Thyroid gland (tissue), 4 donors: ENCODE results near the gene OLIG1. TPM values are rescaled to one million over a fixed set of nuclear protein-coding genes. Genes with fewer than 3 reads are reported as not detected.

ENCODE experiments used
- DNase-seq, 2 donors: peaks; one replicate each; pipeline ENCODE4 v3.0.0-alpha.2; 2019
- H3K27ac ChIP-seq, 3 donors: fragments of 200-600 bp; sonication (generic); 1 replicate in 2 of 3; 2 replicates in 1 of 3; pipeline ENCODE4 v1.5.1; 2016 to 2019; ENCODE audit warnings: mild to moderate bottlenecking in 1 of 3, moderate library complexity in 1 of 3
- H3K27me3 ChIP-seq: fragments of 200-600 bp; sonication (generic); one replicate; pipeline ENCODE4 v1.5.1; 2019
- H3K36me3 ChIP-seq, 2 donors: fragments of 200-600 bp; sonication (generic); one replicate each; pipeline ENCODE4 v1.5.1; 2016 to 2019
- H3K4me1 ChIP-seq, 2 donors: fragments of 200-600 bp; sonication (generic); one replicate each; pipeline ENCODE4 v1.5.1; 2017 to 2019
- H3K4me3 ChIP-seq, 3 donors: fragments of 200-600 bp; sonication (generic); replicated peaks in 1 of 3; 1 replicate in 2 of 3; 2 replicates in 1 of 3; pipeline ENCODE4 v1.5.1; 2016; ENCODE audit warnings: mild to moderate bottlenecking in 1 of 3
- H3K9me3 ChIP-seq: fragments of 200-600 bp; sonication (generic); one replicate; pipeline ENCODE4 v1.5.1; 2017
- POLR2A ChIP-seq, 2 donors: fragments of 450-650 bp; IDR thresholded peaks; one replicate each; pipeline ENCODE4 v1.6.1; 2017; ENCODE audit warnings: antibody characterized with exemption in 2 of 2, mild to moderate bottlenecking in 2 of 2, moderate library complexity in 1 of 2
- WGBS, 2 donors: methylation state at CpG; one replicate each; pipeline ENCODE4 v1.1.5; 2017; 5-methylcytosine and 5-hydroxymethylcytosine counted together
- intact Hi-C: fragments of 100-400 bp; cut with DNase I; formaldehyde crosslinking; loops from one replicate; pipeline ENCODE4 v1.15.1; 2023
- total RNA-seq, 4 donors: library from RNA; depleted of rRNA; stranded (reverse); fragments of >200 nt; gene quantifications; one replicate each; pipeline ENCODE4 v1.2.3, GENCODE V29; 2016
- TF ChIP-seq, protein P1 (sequence below), 6 experiments: fragments of 200-600 bp in 3 of 6; fragments of 450-650 bp in 3 of 6; sonication (generic) in 3 of 6; IDR thresholded peaks; one replicate each; pipeline ENCODE4 v1.5.1; 2016 to 2019; ENCODE audit warnings: antibody characterized with exemption in 6 of 6, mild to moderate bottlenecking in 2 of 6, inconsistent platforms in 1 of 6, moderate library complexity in 1 of 6

The OLIG1 gene
- total RNA-seq, 4 donors from 2014 or later = not detected

DNA sequence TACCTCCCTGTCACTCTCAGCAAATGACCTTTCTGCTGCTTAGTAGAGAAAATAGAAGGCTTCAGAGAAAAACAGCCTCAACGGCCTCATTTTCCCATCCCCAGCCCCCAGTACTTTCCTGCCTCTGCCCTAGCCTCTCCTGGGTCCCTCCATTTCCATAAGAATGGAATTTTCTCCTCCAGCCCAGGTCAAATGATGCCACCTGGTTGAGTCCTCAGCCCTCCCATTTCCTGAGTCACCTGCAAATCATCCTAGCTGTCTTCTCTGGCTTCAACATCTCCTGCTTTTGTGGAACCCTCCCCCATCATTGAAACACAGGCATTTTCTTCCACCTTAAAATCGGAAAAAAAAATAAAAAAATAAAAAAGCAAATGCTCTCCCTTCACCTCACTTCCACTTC lies 35.1 kb downstream of the OLIG1 start:
- no peak overlapping the region for H3K27ac ChIP-seq
- 25 to 30% methylated on average over 2 of the region's 2 CpGs for WGBS, 2 donors
- peaks cover 9% of the 10 kb centered on the region for H3K27me3 ChIP-seq
- no peak overlapping the region for H3K4me3 ChIP-seq
- TF ChIP-seq POLR2A (IDR thresholded peaks at IDR 0.05) = no peak
- TF ChIP-seq, protein P1, sequence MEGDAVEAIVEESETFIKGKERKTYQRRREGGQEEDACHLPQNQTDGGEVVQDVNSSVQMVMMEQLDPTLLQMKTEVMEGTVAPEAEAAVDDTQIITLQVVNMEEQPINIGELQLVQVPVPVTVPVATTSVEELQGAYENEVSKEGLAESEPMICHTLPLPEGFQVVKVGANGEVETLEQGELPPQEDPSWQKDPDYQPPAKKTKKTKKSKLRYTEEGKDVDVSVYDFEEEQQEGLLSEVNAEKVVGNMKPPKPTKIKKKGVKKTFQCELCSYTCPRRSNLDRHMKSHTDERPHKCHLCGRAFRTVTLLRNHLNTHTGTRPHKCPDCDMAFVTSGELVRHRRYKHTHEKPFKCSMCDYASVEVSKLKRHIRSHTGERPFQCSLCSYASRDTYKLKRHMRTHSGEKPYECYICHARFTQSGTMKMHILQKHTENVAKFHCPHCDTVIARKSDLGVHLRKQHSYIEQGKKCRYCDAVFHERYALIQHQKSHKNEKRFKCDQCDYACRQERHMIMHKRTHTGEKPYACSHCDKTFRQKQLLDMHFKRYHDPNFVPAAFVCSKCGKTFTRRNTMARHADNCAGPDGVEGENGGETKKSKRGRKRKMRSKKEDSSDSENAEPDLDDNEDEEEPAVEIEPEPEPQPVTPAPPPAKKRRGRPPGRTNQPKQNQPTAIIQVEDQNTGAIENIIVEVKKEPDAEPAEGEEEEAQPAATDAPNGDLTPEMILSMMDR (IDR thresholded peaks at IDR 0.05) = no peak
- H3K36me3 ChIP-seq = no peaks in the 10 kb centered on the region
- no peak for DNase-seq
- intact Hi-C loops = no loop called here
- H3K4me1 ChIP-seq = peaks cover 0 to 3% of the 10 kb centered on the region in 2 donors
- H3K9me3 ChIP-seq = no peaks in the 10 kb centered on the region

DNA sequence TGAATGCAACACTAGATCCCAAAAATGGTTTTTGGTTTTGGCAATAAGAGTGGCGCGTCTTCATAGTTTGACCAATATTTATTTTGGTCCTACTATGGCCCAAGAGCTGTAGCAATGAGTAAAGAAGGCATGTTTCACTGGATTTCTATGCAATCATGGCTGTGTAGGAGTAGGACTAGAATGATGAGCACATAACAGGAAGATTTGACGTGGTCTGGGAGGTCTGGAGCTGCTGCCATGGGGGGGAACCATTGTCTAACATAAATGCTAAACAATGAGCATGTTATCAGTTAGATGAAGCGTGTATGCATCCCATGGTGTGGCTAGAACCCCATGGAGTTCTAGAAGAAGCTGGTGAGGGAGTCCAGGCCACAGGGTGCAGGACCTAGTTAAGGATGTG lies 38.3 kb downstream of the OLIG1 start:
- Histone ChIP-seq H3K36me3 (no peaks in the 10 kb centered on the region), H3K9me3 (no peaks in the 10 kb centered on the region), H3K4me3 (no peak overlapping the region), H3K27me3 (peaks cover 18% of the 10 kb centered on the region), H3K4me1 (peaks cover 0 to 3% of the 10 kb centered on the region in 2 donors), H3K27ac (no peak overlapping the region)
- WGBS, 2 donors = 82 to 90% methylated on average over 4 of the region's 4 CpGs
- TF ChIP-seq, protein P1 (IDR thresholded peaks at IDR 0.05) = no peak
- TF ChIP-seq POLR2A (IDR thresholded peaks at IDR 0.05) = no peak
- intact Hi-C loops = no loop called here
- DNase-seq = no peak

DNA sequence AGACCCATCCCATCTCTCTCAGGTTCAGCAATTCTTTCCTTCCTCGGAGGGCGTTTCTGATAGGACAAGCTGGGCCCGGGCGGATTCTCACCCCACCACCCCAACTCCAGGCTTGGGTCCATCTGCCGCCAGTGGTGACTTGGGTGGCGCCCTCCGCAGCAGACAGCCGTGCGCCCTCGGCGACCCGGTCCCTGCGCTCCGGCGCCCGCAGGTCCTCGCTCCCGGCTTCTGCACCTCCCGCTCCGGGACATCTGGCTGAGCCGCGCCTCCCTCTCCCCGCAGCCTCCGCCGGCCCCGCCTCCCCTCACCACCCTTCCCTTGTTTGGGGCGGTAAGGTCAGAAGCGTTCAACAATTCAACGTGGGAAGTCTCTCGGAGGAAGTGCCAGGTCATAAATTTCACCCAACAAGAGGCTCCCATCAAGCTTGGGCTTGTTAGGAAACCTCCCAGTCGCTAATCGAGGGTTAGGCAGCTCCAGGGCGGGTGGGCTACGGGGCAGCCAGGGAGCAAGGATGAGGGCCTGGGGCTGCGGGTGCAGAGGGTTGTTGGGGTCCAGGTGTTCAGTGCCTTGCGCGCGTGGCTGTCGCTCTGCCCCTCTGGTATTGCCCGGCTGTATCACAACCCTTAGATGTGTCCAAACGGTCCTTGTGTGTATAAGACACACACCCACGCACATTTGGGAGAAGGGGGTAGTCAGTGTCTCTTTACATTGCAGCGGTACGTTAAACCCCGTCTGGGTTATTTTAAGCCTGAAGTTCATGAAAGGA lies 39.8 kb downstream of the OLIG1 start:
- H3K4me3 ChIP-seq = no peak overlapping the region
- H3K4me1 ChIP-seq = peaks cover 0 to 3% of the 10 kb centered on the region in 2 donors
- no peaks in the 10 kb centered on the region for H3K36me3 ChIP-seq
- TF ChIP-seq, protein P1 (IDR thresholded peaks at IDR 0.05) = no peak
- no peak for TF ChIP-seq POLR2A (IDR thresholded peaks at IDR 0.05)
- intact Hi-C loops = no loop called here
- no peak for DNase-seq
- no peak overlapping the region for H3K27ac ChIP-seq
- H3K27me3 ChIP-seq = peaks cover 18% of the 10 kb centered on the region
- no peaks in the 10 kb centered on the region for H3K9me3 ChIP-seq
- 19 to 23% methylated on average over 23 to 29 of the region's 45 CpGs for WGBS, 2 donors

DNA sequence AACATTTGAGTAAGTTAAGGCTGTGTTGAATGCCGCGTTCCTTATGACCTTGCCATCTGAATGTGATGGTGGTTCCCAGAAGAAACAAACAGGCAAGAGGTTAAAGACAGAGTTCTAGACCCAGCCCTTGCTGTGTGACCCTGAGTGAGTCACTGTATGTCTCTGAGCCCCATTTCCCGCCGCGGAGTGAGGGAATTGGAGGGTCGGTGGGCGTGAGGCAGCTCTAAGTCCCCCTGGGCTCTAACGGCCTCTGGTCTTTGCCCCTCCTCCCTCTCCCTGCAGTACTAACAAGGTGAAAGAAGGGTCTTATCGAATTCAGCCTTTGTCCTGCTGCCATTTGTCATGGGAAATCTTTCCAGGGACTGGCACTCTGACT lies 40.4 kb downstream of the OLIG1 start:
- no peak overlapping the region for H3K4me3 ChIP-seq
- no peaks in the 10 kb centered on the region for H3K9me3 ChIP-seq
- peaks cover 0 to 3% of the 10 kb centered on the region in 2 donors for H3K4me1 ChIP-seq
- no peak overlapping the region for H3K27ac ChIP-seq
- TF ChIP-seq POLR2A (IDR thresholded peaks at IDR 0.05) = no peak
- TF ChIP-seq, protein P1 (IDR thresholded peaks at IDR 0.05) = no peak
- no peaks in the 10 kb centered on the region for H3K36me3 ChIP-seq
- intact Hi-C loops = no loop called here
- peaks cover 18% of the 10 kb centered on the region for H3K27me3 ChIP-seq
- no peak for DNase-seq
- WGBS, 2 donors = 59 to 63% methylated on average over 9 of the region's 9 CpGs

DNA sequence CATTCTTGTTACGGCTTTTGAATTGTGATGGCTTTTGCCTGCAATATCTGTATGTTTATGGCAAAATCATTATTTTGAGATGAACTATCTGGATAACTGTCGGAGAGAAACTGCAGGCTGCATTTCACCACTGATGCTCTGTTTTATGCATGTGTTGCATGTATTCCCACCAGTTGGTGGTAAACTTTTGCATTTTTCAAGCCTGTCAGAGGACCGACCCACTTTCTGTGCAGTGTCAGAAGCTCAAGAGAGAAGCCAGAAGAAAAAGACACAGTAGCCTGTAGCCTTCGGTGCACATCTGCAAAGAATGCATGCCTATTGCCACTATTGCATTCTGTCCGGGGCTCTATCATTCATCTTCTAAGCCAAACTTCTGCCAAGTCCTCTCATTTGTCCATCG lies 41.6 kb downstream of the OLIG1 start:
- Histone ChIP-seq H3K27me3 (peaks cover 18% of the 10 kb centered on the region), H3K9me3 (no peaks in the 10 kb centered on the region)
- intact Hi-C loops = no loop called here

More for the DNA sequence above, 41.6 kb downstream of the OLIG1 start:
- 48 to 53% methylated on average over 6 of the region's 6 CpGs for WGBS, 2 donors
- H3K4me3 ChIP-seq = no peak overlapping the region
- peaks cover 0 to 3% of the 10 kb centered on the region in 2 donors for H3K4me1 ChIP-seq
- no peak overlapping the region for H3K27ac ChIP-seq
- no peaks in the 10 kb centered on the region for H3K36me3 ChIP-seq
- TF ChIP-seq, protein P1 (IDR thresholded peaks at IDR 0.05) = no peak
- TF ChIP-seq POLR2A (IDR thresholded peaks at IDR 0.05) = no peak
- no peak for DNase-seq
